HepG2 (cell line): Measurements from ENCODE around the gene MAGEA6. TPM values are rescaled to one million over a fixed set of nuclear protein-coding genes. Genes with fewer than 3 reads are reported as not detected.
A peak's percentile ranks its signal among the peaks of the same experiment; 100 is the strongest.

Source experiments
- ATAC-seq: fragments of 200-7000 bp; cut with Tn5 transposase; 3 replicates; pipeline ENCODE4 v1.9.1; 2020; ENCODE audit warnings: mild to moderate bottlenecking, moderate library complexity
- BruUV-seq: library from RNA; stranded (reverse); fragments of 400-500 nt; replicated peaks from 2 replicates; lab custom pipeline; 2021; lab: Mats Ljungman, UMichigan
- CTCF ChIA-PET: fragments of 300-600 bp; formaldehyde crosslinking; extraction: SDS; loops from one replicate; lab custom pipeline; 2021; ENCODE audit warnings: low total read pairs, inconsistent platforms, low intra/inter-chr PET ratio; lab: Yijun Ruan, JAX
- POLR2A ChIA-PET: fragments of 350-600 bp; sonication (Branson Sonifier 250); formaldehyde crosslinking; loops from one replicate; lab custom pipeline; 2020; ENCODE audit warnings: antibody characterized with exemption, inconsistent platforms; lab: Yijun Ruan, JAX
- DNase-seq: peaks from one replicate; pipeline ENCODE4 v3.0.0-alpha.2; 2015; ENCODE audit warnings: low spot score
- FAIRE-seq: peaks from 3 replicates; lab custom pipeline; 2011; peaks lifted over from hg19 to GRCh38; lab: Jason Lieb, UNC
- H2AFZ ChIP-seq: one replicate; pipeline ENCODE4 v1.6.1; 2011; ENCODE audit warnings: low read length, inconsistent platforms
- H3K27ac ChIP-seq: fragments of 300-600 bp; 3 replicates; pipeline ENCODE4 v1.8.0; 2011; ENCODE audit warnings: mixed run types, mild to moderate bottlenecking, mixed read lengths, low read length, inconsistent platforms; ENCODE audit not compliant: insufficient read depth; ENCODE audit errors: extremely low read length
- H3K27me3 ChIP-seq, 2 experiments: fragments of 200-600 bp in 1 of 2; 2 replicates in 1 of 2; 3 replicates in 1 of 2; pipeline versions ENCODE4 v1.6.0 to v1.8.0; 2011; ENCODE audit warnings: low read length in 2 of 2, mild to moderate bottlenecking in 2 of 2, moderate library complexity in 2 of 2, inconsistent platforms in 1 of 2; ENCODE audit not compliant: insufficient read depth in 2 of 2, control insufficient read depth in 1 of 2
- H3K36me3 ChIP-seq, 2 experiments: fragments of 200-600 bp in 1 of 2; replicated peaks in 1 of 2; 2 replicates in 1 of 2; 3 replicates in 1 of 2; pipeline versions ENCODE4 v1.5.1 to v1.8.0; 2011; ENCODE audit warnings: low read length in 2 of 2, inconsistent platforms in 1 of 2; ENCODE audit not compliant: insufficient read depth in 2 of 2, control insufficient read depth in 1 of 2
- H3K4me1 ChIP-seq: 2 replicates; pipeline ENCODE4 v1.5.1; 2012; ENCODE audit warnings: low read length, inconsistent platforms; ENCODE audit not compliant: insufficient read depth
- H3K4me2 ChIP-seq: 2 replicates; pipeline ENCODE4 v1.6.0; 2011; ENCODE audit warnings: low read depth, low read length, inconsistent platforms
- H3K4me3 ChIP-seq, 3 experiments: fragments of 200-600 bp in 1 of 3; sonication (generic), shearing (Covaris generic) in 1 of 3; replicated peaks in 1 of 3; 2 replicates each; pipeline ENCODE4 v1.5.1; 2011 to 2016; ENCODE audit warnings: low read length in 3 of 3, inconsistent platforms in 2 of 3, low read depth in 2 of 3, mild to moderate bottlenecking in 2 of 3, control low read depth in 1 of 3, mixed read lengths in 1 of 3; ENCODE audit not compliant: insufficient read depth in 1 of 3
- H3K79me2 ChIP-seq: one replicate; pipeline ENCODE4 v1.6.1; 2011; ENCODE audit warnings: low read length, inconsistent platforms; ENCODE audit not compliant: insufficient read depth
- H3K9ac ChIP-seq: 2 replicates; pipeline ENCODE4 v1.6.0; 2011; ENCODE audit warnings: mild to moderate bottlenecking, low read depth, low read length, inconsistent platforms; ENCODE audit not compliant: insufficient read depth
- H3K9me3 ChIP-seq: 2 replicates; pipeline ENCODE4 v1.5.1; 2012; ENCODE audit warnings: mild to moderate bottlenecking, low read length
- H4K20me1 ChIP-seq: 2 replicates; pipeline ENCODE4 v1.6.0; 2011; ENCODE audit warnings: inconsistent platforms, mild to moderate bottlenecking, low read length, moderate library complexity; ENCODE audit not compliant: insufficient read depth
- CREM ChIP-seq, 2 experiments: sonication (generic) in 1 of 2; formaldehyde crosslinking in 1 of 2; IDR thresholded peaks; 2 replicates each; pipeline versions ENCODE4 v1.4.0 to v1.6.1; 2016 to 2020; ENCODE audit warnings: antibody characterized with exemption in 1 of 2, mild to moderate bottlenecking in 1 of 2, missing genetic modification reagents in 1 of 2
- EZH2 ChIP-seq: conservative IDR thresholded peaks from 2 replicates; pipeline ENCODE4 v1.6.1; 2012; ENCODE audit warnings: mild to moderate bottlenecking, low read depth, low read length, moderate library complexity
- HNF4A ChIP-seq: sonication (generic); formaldehyde crosslinking; IDR thresholded peaks from 2 replicates; pipeline ENCODE4 v1.4.0; 2020; ENCODE audit warnings: missing genetic modification reagents
- HNF4G ChIP-seq, 2 experiments: sonication (generic) in 1 of 2; formaldehyde crosslinking in 1 of 2; IDR thresholded peaks; 2 replicates each; pipeline versions ENCODE4 v1.4.0 to v1.6.1; 2011 to 2020; ENCODE audit warnings: borderline replicate concordance in 2 of 2, low read depth in 2 of 2, mild to moderate bottlenecking in 2 of 2, low read length in 1 of 2, missing genetic modification reagents in 1 of 2, moderate library complexity in 1 of 2
- MED8 ChIP-seq: sonication (generic); formaldehyde crosslinking; IDR thresholded peaks from 2 replicates; pipeline ENCODE4 v1.8.1; 2023; ENCODE audit warnings: mild to moderate bottlenecking, missing genetic modification reagents; ENCODE audit not compliant: insufficient replicate concordance
- ZNF12 ChIP-seq: sonication (generic); formaldehyde crosslinking; IDR thresholded peaks from 2 replicates; pipeline ENCODE4 v1.5.0; 2020; ENCODE audit warnings: missing genetic modification reagents
- WGBS: methylation state at CpG from one replicate; pipeline ENCODE4 v1.1.6; 2017; ENCODE audit warnings: low lambda C conversion rate; 5-methylcytosine and 5-hydroxymethylcytosine counted together
- in situ Hi-C: cut with HindIII; loops from 2 replicates; pipeline ENCODE4 v1.10.0; 2017; ENCODE audit warnings: low pct_unique_long_range_greater_than_20kb; ENCODE audit not compliant: extremely low pct_ligation_motif_present
- intact Hi-C: fragments of 100-400 bp; cut with micrococcal nuclease; formaldehyde crosslinking; loops from one replicate; pipeline ENCODE4 v1.10.0; 2022; ENCODE audit not compliant: unreplicated experiment
- polyA plus RNA-seq, 8 experiments: library from polyadenylated mRNA; depleted of rRNA in 3 of 8; stranded (reverse) in 7 of 8; unstranded in 1 of 8; fragments of >200 nt; fragmentation: Illumina TruSeq in 4 of 8; extraction: Trizol in 4 of 8; gene quantifications; 2 replicates each; pipeline versions ENCODE4 v1.2.1 to v1.2.3, GENCODE V29; 2011 to 2016; ENCODE audit warnings: low read depth in 4 of 8, missing spikeins in 1 of 8, mixed read lengths in 1 of 8; ENCODE audit not compliant: insufficient read depth in 1 of 8
- total RNA-seq, 5 experiments: library from RNA; depleted of rRNA; stranded (reverse); fragments of >200 nt; fragmentation: Illumina TruSeq; extraction: Trizol; gene quantifications; 2 replicates each; pipeline ENCODE4 v1.2.3, GENCODE V29; 2016; ENCODE audit warnings: low read depth in 1 of 5
- TF ChIP-seq, protein P1 (sequence below): sonication (generic); formaldehyde crosslinking; IDR thresholded peaks from 2 replicates; pipeline ENCODE4 v1.8.1; 2023; ENCODE audit warnings: mild to moderate bottlenecking, moderate library complexity, missing genetic modification reagents
- TF ChIP-seq, protein P2 (sequence below): fragments of 450-650 bp; IDR thresholded peaks from 2 replicates; pipeline ENCODE4 v1.6.1; 2017; ENCODE audit warnings: mild to moderate bottlenecking
- TF ChIP-seq, protein P3 (sequence below): conservative IDR thresholded peaks from 2 replicates; pipeline ENCODE4 v1.6.1; 2018; ENCODE audit warnings: missing genetic modification reagents

MAGEA6 gene
- total and polyA plus RNA-seq, 2 of the 13 experiments (the other 11 are each of a cell fraction or from before 2014, with no cell fraction given) = 0.18 to 0.97 TPM

DNA sequence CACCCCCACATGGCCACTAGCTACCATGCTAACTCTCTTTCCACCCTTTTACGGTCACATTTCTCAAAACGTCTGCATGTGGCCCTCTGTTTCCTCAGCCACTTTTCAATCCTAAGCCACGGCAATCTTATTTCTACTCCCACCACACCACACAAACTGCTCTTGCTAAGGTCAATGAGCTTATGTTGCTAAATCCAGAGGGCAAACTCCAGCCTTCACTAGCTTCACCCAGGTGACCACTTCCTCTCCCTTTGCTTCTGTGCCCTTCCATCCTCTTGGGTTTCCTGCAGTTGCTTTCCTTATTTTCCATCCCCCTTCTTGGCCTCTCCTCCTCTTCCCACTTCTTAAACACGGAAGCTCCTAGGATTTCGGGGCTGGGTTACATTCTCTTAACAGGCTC lies 44.6 kb upstream of the MAGEA6 start:
- H3K4me1 ChIP-seq = peaks cover 15% of the 10 kb centered on the region; the same call in 1 of the 2 replicates
- in situ Hi-C loops = loop anchor here (25.0 kb wide), 2 partner anchors 177 to 1077 kb away; partner anchors contain the start of genes CNGA2 and GABRQ
- ChIA-PET POLR2A (no interaction called here), CTCF (no interaction called here)
- H3K27me3 ChIP-seq = no peaks in the 10 kb centered on the region
- H3K9me3 ChIP-seq = no peaks in the 10 kb centered on the region
- intact Hi-C loops = no loop called here
- no peaks in the 10 kb centered on the region for H4K20me1 ChIP-seq
- 12% methylated on average over 5 of the region's 5 CpGs for WGBS
- BruUV-seq = no TSS peak
- no peaks in the 10 kb centered on the region for H3K79me2 ChIP-seq
- peak overlapping the region; percentile 19; the same call in 1 of the 2 replicates for H3K4me2 ChIP-seq
- no peak for TF ChIP-seq CREM (IDR thresholded peaks at IDR 0.05)
- TF ChIP-seq CREM (CRISPR knock-in tag; IDR thresholded peaks at IDR 0.05) = no peak
- TF ChIP-seq, protein P1, sequence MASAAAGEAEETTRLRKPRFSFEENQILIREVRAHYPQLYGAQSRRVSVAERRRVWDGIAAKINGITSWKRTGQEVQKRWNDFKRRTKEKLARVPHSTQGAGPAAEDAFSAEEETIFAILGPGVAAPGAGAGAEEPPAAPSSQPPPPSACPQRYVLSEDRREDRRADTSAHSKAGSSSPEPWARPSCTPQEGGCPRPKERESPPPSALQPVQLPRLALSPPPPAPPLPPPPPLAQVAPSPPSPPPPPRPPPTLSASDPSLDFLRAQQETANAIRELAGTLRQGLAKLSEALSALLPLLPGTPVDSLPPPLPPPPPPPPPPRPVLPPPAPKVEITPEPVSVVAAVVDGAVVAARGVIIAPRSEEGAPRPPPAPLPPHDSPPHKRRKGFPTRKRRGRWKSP (CRISPR knock-in tag) = no peak
- TF ChIP-seq EZH2 = no peak
- TF ChIP-seq, protein P2, sequence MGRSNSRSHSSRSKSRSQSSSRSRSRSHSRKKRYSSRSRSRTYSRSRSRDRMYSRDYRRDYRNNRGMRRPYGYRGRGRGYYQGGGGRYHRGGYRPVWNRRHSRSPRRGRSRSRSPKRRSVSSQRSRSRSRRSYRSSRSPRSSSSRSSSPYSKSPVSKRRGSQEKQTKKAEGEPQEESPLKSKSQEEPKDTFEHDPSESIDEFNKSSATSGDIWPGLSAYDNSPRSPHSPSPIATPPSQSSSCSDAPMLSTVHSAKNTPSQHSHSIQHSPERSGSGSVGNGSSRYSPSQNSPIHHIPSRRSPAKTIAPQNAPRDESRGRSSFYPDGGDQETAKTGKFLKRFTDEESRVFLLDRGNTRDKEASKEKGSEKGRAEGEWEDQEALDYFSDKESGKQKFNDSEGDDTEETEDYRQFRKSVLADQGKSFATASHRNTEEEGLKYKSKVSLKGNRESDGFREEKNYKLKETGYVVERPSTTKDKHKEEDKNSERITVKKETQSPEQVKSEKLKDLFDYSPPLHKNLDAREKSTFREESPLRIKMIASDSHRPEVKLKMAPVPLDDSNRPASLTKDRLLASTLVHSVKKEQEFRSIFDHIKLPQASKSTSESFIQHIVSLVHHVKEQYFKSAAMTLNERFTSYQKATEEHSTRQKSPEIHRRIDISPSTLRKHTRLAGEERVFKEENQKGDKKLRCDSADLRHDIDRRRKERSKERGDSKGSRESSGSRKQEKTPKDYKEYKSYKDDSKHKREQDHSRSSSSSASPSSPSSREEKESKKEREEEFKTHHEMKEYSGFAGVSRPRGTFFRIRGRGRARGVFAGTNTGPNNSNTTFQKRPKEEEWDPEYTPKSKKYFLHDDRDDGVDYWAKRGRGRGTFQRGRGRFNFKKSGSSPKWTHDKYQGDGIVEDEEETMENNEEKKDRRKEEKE = no peak
- peak; percentile 23; the same call in 1 of the 2 replicates for TF ChIP-seq HNF4G (IDR thresholded peaks at IDR 0.05; ENCODE audit: borderline replicate concordance, low read depth, low read length)
- TF ChIP-seq HNF4G (CRISPR knock-in tag; IDR thresholded peaks at IDR 0.05; ENCODE audit: borderline replicate concordance, low read depth) = no peak
- TF ChIP-seq, protein P3, sequence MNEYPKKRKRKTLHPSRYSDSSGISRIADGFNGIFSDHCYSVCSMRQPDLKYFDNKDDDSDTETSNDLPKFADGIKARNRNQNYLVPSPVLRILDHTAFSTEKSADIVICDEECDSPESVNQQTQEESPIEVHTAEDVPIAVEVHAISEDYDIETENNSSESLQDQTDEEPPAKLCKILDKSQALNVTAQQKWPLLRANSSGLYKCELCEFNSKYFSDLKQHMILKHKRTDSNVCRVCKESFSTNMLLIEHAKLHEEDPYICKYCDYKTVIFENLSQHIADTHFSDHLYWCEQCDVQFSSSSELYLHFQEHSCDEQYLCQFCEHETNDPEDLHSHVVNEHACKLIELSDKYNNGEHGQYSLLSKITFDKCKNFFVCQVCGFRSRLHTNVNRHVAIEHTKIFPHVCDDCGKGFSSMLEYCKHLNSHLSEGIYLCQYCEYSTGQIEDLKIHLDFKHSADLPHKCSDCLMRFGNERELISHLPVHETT (CRISPR knock-in tag) = no peak
- TF ChIP-seq HNF4A (CRISPR knock-in tag) = peak; percentile 32; the same call in 1 of the 2 replicates
- no peak for TF ChIP-seq MED8 (CRISPR knock-in tag)
- TF ChIP-seq ZNF12 (CRISPR knock-in tag) = no peak
- no peak overlapping the region for H3K9ac ChIP-seq
- no peak for DNase-seq
- peak; percentile 77 for ATAC-seq
- H3K36me3 ChIP-seq = no peaks in the 10 kb centered on the region
- peak; percentile 67 for FAIRE-seq
- H3K27ac ChIP-seq = no peak overlapping the region
- H2AFZ ChIP-seq = no peak overlapping the region
- no peak overlapping the region for H3K4me3 ChIP-seq
